BJ (cell line): ENCODE results near the gene GPC6. TPM values are rescaled to one million over a fixed set of nuclear protein-coding genes. Genes with fewer than 3 reads are reported as not detected.

ENCODE experiments used
- CTCF ChIA-PET: fragments of 350-600 bp; formaldehyde crosslinking; extraction: SDS; loops from one replicate; lab custom pipeline; 2021; ENCODE audit warnings: antibody characterized with exemption, inconsistent platforms; lab: Yijun Ruan, JAX
- POLR2A ChIA-PET: fragments of 300-600 bp; sonication (Branson Sonifier 250); formaldehyde crosslinking; extraction: SDS; loops from one replicate; lab custom pipeline; 2021; ENCODE audit warnings: antibody characterized with exemption; lab: Charles Lee
- DNase-seq: peaks from one replicate; pipeline ENCODE4 v3.0.0-alpha.2; 2011; ENCODE audit warnings: low read depth
- H3K27me3 ChIP-seq: 2 replicates; pipeline ENCODE4 v1.6.0; 2011; ENCODE audit warnings: low read length; ENCODE audit not compliant: control insufficient read depth, insufficient read depth
- H3K36me3 ChIP-seq: 2 replicates; pipeline ENCODE4 v1.5.1; 2011; ENCODE audit warnings: low read length; ENCODE audit not compliant: control insufficient read depth, insufficient read depth
- H3K4me3 ChIP-seq: 2 replicates; pipeline ENCODE4 v1.5.1; 2011; ENCODE audit warnings: low read depth, mild to moderate bottlenecking, control low read depth, low read length
- CTCF ChIP-seq: IDR thresholded peaks from 2 replicates; pipeline ENCODE4 v1.5.1; 2011; ENCODE audit warnings: low read depth, mild to moderate bottlenecking, control low read depth, inconsistent platforms, low read length, moderate library complexity; ENCODE audit not compliant: insufficient read depth
- polyA plus RNA-seq: library from polyadenylated mRNA; depleted of rRNA; stranded (reverse); fragments of >200 nt; gene quantifications from 2 replicates; pipeline ENCODE4 v1.2.3, GENCODE V29; 2011

Gene GPC6
- polyA plus RNA-seq, 1 experiment = 23.0 TPM

- CTCF ChIA-PET = interaction anchor here (0.6 kb wide), 1 partner anchor 9 kb away, joined by 3 read pairs; no protein-coding TSS in a partner anchor
- POLR2A ChIA-PET = no interaction called here
- Histone ChIP-seq H3K27me3 (no peaks in the 10 kb centered on the region), H3K36me3 (no peaks in the 10 kb centered on the region), H3K4me3 (no peak overlapping the region)
- no peak for TF ChIP-seq CTCF
- DNase-seq = no peak
Measured at GRCh38 chr13:93872376-93872775, 645.8 kb downstream of the GPC6 start.

GRCh38 chr13:93872786-93873347 is 646.3 kb downstream of the GPC6 start:
- no peak for TF ChIP-seq CTCF
- CTCF ChIA-PET = interaction anchor here (0.6 kb wide), 1 partner anchor 8 kb away, joined by 3 read pairs; no protein-coding TSS in a partner anchor
- Histone ChIP-seq H3K27me3 (no peaks in the 10 kb centered on the region), H3K36me3 (no peaks in the 10 kb centered on the region), H3K4me3 (no peak overlapping the region)
- DNase-seq = no peak
- POLR2A ChIA-PET = no interaction called here

GRCh38 chr13:93875547-93875946 is 648.9 kb downstream of the GPC6 start:
- Histone ChIP-seq H3K4me3 (no peak overlapping the region), H3K36me3 (no peaks in the 10 kb centered on the region), H3K27me3 (no peaks in the 10 kb centered on the region)
- DNase-seq = no peak
- no peak for TF ChIP-seq CTCF
- POLR2A ChIA-PET = no interaction called here
- CTCF ChIA-PET = no interaction called here

- H3K4me3 ChIP-seq = no peak overlapping the region
- POLR2A ChIA-PET = no interaction called here
- no peaks in the 10 kb centered on the region for H3K27me3 ChIP-seq
- CTCF ChIA-PET = no interaction called here
- H3K36me3 ChIP-seq = no peaks in the 10 kb centered on the region
- TF ChIP-seq CTCF = no peak
- no peak for DNase-seq
Measured at GRCh38 chr13:93876236-93876635, 649.6 kb downstream of the GPC6 start.

- Histone ChIP-seq H3K4me3 (no peak overlapping the region), H3K36me3 (no peaks in the 10 kb centered on the region), H3K27me3 (no peaks in the 10 kb centered on the region)
- ChIA-PET POLR2A (no interaction called here), CTCF (no interaction called here)
- no peak for DNase-seq
- no peak for TF ChIP-seq CTCF
Measured at GRCh38 chr13:93878675-93879074, 652.1 kb downstream of the GPC6 start.
